Measurements from ENCODE around the gene RIPK4. TPM values are rescaled to one million over a fixed set of nuclear protein-coding genes. Genes with fewer than 3 reads are reported as not detected.

Gene RIPK4
- total and polyA plus RNA-seq, 4 donors: 4.7 to 22.6 (median 8.5) TPM

- Histone ChIP-seq H3K27me3 (ENCODE audit: control insufficient read depth in 4 of 4, insufficient read depth in 4 of 4, low read length in 3 of 4) (peaks cover 0 to 9% (median 2%) of the 10 kb centered on the region in 4 donors), H3K27ac (ENCODE audit: low read depth in 1 of 2, low read length in 2 of 2) (no peak overlapping the region), H3K4me1 (ENCODE audit: control insufficient read depth in 4 of 4, insufficient read depth in 4 of 4, low read length in 3 of 4) (peaks cover 0 to 7% (median 3%) of the 10 kb centered on the region in 4 donors), H3K4me3 (ENCODE audit: low read depth in 1 of 3, low read length in 3 of 3) (no peak overlapping the region), H3K9ac (ENCODE audit: low read depth in 1 of 2, low read length in 2 of 2) (no peak overlapping the region), H3K36me3 (ENCODE audit: control insufficient read depth in 4 of 4, insufficient read depth in 3 of 4, low read depth in 1 of 4, low read length in 3 of 4) (no peaks in the 10 kb centered on the region), H3K9me3 (ENCODE audit: control insufficient read depth in 4 of 4, low read length in 3 of 4) (no peaks in the 10 kb centered on the region)
- TF ChIP-seq, protein P1, sequence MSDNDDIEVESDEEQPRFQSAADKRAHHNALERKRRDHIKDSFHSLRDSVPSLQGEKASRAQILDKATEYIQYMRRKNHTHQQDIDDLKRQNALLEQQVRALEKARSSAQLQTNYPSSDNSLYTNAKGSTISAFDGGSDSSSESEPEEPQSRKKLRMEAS (IDR thresholded peaks at IDR 0.05): no peak
- TF ChIP-seq, protein P2, sequence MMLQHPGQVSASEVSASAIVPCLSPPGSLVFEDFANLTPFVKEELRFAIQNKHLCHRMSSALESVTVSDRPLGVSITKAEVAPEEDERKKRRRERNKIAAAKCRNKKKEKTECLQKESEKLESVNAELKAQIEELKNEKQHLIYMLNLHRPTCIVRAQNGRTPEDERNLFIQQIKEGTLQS (IDR thresholded peaks at IDR 0.05): no peak
- TF ChIP-seq FOXA1 (IDR thresholded peaks at IDR 0.05) (no peak), NR2F2 (IDR thresholded peaks at IDR 0.05) (no peak), HNF4G (IDR thresholded peaks at IDR 0.05) (no peak), GABPA (IDR thresholded peaks at IDR 0.05 in 1 of 2, conservative IDR thresholded peaks at IDR 0.05 in 1 of 2) (no peak), CTCF (IDR thresholded peaks at IDR 0.05; ENCODE audit: low read depth, low read length, missing input control) (no peak), RXRA (IDR thresholded peaks at IDR 0.05) (no peak), YY1 (IDR thresholded peaks at IDR 0.05) (no peak), SP1 (IDR thresholded peaks at IDR 0.05) (no peak), EGR1 (IDR thresholded peaks at IDR 0.05; ENCODE audit: low read depth in 2 of 2) (no peak), FOXA2 (IDR thresholded peaks at IDR 0.05) (no peak), TAF1 (conservative IDR thresholded peaks at IDR 0.05) (no peak), REST (IDR thresholded peaks at IDR 0.05) (no peak), RAD21 (IDR thresholded peaks at IDR 0.05) (no peak), JUND (IDR thresholded peaks at IDR 0.05) (no peak), HNF4A (conservative IDR thresholded peaks at IDR 0.05) (no peak)
- TF ChIP-seq, protein P3, sequence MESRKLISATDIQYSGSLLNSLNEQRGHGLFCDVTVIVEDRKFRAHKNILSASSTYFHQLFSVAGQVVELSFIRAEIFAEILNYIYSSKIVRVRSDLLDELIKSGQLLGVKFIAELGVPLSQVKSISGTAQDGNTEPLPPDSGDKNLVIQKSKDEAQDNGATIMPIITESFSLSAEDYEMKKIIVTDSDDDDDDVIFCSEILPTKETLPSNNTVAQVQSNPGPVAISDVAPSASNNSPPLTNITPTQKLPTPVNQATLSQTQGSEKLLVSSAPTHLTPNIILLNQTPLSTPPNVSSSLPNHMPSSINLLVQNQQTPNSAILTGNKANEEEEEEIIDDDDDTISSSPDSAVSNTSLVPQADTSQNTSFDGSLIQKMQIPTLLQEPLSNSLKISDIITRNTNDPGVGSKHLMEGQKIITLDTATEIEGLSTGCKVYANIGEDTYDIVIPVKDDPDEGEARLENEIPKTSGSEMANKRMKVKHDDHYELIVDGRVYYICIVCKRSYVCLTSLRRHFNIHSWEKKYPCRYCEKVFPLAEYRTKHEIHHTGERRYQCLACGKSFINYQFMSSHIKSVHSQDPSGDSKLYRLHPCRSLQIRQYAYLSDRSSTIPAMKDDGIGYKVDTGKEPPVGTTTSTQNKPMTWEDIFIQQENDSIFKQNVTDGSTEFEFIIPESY (IDR thresholded peaks at IDR 0.05): no peak
- 55% methylated on average over 1 of the region's 1 CpG for WGBS
- no peak for DNase-seq (ENCODE audit: low spot score)
Observed at GRCh38 chr21:41780337-41781049, 13.6 kb upstream of the RIPK4 start.
